A673 (cell line): Measurements from ENCODE around the gene THRB.

Source experiments
- EZH2 ChIP-seq: fragments of 200-600 bp; sonication (generic); IDR thresholded peaks from 2 replicates; pipeline ENCODE4 v1.6.1; 2017; ENCODE audit warnings: borderline replicate concordance, low read depth, mild to moderate bottlenecking, mixed read lengths, antibody characterized with exemption, low read length; ENCODE audit not compliant: poor library complexity, severe bottlenecking
- TF ChIP-seq, protein P1 (sequence below): fragments of 300-800, 200-600 bp; sonication (generic); conservative IDR thresholded peaks from 2 replicates; pipeline ENCODE4 v1.5.1; 2017; ENCODE audit warnings: low read depth, mild to moderate bottlenecking, antibody characterized with exemption, low read length, moderate library complexity, mixed read lengths

DNA sequence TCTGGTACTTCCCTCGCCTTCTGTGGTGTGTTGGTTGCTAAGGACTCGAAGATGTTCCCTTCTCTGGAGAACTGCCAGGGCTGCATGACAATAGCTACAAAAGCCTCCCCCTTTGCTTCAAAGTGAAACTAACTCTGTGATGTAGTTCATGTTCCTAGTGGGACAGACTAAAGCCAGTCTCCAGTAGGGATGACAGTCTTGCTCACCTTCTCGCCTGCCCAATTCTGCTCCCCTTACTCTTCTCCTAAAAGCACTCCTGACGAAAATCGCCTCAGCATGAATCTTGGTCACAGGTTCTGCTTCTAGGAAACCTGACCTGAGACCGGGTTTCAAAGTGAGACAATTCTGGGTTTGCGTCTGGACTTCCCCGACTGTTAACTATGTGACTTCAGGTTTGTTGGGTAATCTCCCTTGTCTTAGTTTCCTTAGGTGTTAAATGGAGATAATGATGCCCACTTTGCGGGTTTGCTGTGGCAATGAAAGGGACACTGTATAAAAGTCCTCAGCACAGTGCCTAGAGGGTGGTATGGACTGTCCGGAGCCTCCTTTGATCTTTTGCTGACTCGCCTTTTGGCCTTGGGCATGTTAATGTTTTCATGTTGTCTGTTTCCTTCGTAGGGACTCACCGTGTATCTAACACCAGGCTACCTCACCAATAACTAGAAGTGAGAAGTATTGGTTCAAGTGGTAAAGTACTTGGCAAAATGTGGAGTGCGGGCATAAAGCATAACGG is 24.9 kb upstream of the THRB start:
- TF ChIP-seq, protein P1, sequence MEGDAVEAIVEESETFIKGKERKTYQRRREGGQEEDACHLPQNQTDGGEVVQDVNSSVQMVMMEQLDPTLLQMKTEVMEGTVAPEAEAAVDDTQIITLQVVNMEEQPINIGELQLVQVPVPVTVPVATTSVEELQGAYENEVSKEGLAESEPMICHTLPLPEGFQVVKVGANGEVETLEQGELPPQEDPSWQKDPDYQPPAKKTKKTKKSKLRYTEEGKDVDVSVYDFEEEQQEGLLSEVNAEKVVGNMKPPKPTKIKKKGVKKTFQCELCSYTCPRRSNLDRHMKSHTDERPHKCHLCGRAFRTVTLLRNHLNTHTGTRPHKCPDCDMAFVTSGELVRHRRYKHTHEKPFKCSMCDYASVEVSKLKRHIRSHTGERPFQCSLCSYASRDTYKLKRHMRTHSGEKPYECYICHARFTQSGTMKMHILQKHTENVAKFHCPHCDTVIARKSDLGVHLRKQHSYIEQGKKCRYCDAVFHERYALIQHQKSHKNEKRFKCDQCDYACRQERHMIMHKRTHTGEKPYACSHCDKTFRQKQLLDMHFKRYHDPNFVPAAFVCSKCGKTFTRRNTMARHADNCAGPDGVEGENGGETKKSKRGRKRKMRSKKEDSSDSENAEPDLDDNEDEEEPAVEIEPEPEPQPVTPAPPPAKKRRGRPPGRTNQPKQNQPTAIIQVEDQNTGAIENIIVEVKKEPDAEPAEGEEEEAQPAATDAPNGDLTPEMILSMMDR, result no peak
- TF ChIP-seq EZH2, result no peak
